ENCODE measurements around the gene FGA.
"Not testable (repeated sequence)": the region's sequence is repeated elsewhere in the genome, so short reads cannot be mapped to it uniquely, and the experiment has no call there.

FGA gene

GRCh38 chr4:154606728-154607723 lies 16.5 kb upstream of the FGA start:
- no peak for FAIRE-seq

GRCh38 chr4:154604696-154605200 lies 14.2 kb upstream of the FGA start:
- FAIRE-seq, result no peak

GRCh38 chr4:154603033-154603943 lies 12.7 kb upstream of the FGA start:
- no peak for FAIRE-seq

GRCh38 chr4:154602404-154603020 lies 12.0 kb upstream of the FGA start:
- no peak for FAIRE-seq

- no peak for FAIRE-seq
Observed at GRCh38 chr4:154597798-154598774, 7.5 kb upstream of the FGA start.

GRCh38 chr4:154597281-154597680 lies 6.7 kb upstream of the FGA start:
- FAIRE-seq, result not testable (repeated sequence)

GRCh38 chr4:154595807-154596206 lies 5.3 kb upstream of the FGA start:
- no peak for FAIRE-seq

GRCh38 chr4:154594343-154594742 lies 3.8 kb upstream of the FGA start:
- not testable (repeated sequence) for FAIRE-seq

GRCh38 chr4:154593868-154594267 lies 3.3 kb upstream of the FGA start:
- FAIRE-seq, result no peak

GRCh38 chr4:154591890-154592289 lies 1.3 kb upstream of the FGA start:
- FAIRE-seq, result no peak

GRCh38 chr4:154589296-154590197 lies 995 bp downstream of the FGA start:
- no peak for FAIRE-seq

GRCh38 chr4:154588198-154588597 lies 2.3 kb downstream of the FGA start:
- FAIRE-seq, result no peak

- FAIRE-seq, result no peak
Observed at GRCh38 chr4:154586296-154587033, 4.1 kb downstream of the FGA start.

GRCh38 chr4:154585369-154586018 lies 5.0 kb downstream of the FGA start:
- no peak for FAIRE-seq

- no peak for FAIRE-seq
Observed at GRCh38 chr4:154584259-154584658, 6.3 kb downstream of the FGA start.

GRCh38 chr4:154583677-154584076 lies 6.9 kb downstream of the FGA start:
- FAIRE-seq, result no peak

- FAIRE-seq, result no peak
Observed at GRCh38 chr4:154583230-154583629, 7.3 kb downstream of the FGA start.

- FAIRE-seq, result no peak
Observed at GRCh38 chr4:154582723-154583122, 7.8 kb downstream of the FGA start.

GRCh38 chr4:154579927-154580326 lies 10.6 kb downstream of the FGA start:
- no peak for FAIRE-seq
